C4-2B (cell line): ENCODE measurements around the gene CATSPER3.

Experiments used
- H3K27ac ChIP-seq: fragments of 450-650 bp; 2 replicates; pipeline ENCODE4 v1.5.1; 2017
- CTCF ChIP-seq: fragments of 450-650 bp; conservative IDR thresholded peaks from 2 replicates; pipeline ENCODE4 v1.5.1; 2017; ENCODE audit warnings: mild to moderate bottlenecking
- ZFX ChIP-seq: fragments of 450-650 bp; IDR thresholded peaks from 2 replicates; pipeline ENCODE4 v1.6.1; 2017

CATSPER3 gene

DNA sequence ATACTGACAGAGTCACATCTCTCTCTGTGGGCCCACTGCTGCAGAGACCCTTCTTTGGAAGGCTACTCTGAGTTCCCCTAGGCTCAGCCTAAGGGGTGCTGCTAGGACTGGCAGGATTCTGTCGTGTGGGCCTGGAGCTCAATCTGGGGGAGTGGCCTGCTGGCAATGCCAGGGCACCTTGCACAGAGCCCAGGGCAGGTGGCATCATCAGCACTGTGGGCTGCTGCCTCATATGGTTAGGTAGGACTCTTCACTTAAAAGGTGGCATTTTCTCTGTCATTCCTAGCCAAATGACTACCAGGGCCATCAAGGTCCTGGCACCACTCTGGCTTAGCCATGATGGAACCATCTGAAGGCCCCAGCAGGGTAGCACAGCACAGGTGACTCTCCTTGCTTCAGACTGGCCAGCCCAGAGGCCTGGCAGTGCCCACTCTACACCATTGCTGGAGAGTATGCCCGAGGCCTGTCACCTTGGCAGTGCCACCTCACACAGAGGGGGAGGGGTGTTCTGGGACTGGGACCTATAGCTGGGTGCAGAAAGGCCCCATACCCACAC, 44.4 kb downstream of the CATSPER3 start:
- no peak overlapping the region for H3K27ac ChIP-seq
- no peak for TF ChIP-seq CTCF
- no peak for TF ChIP-seq ZFX

DNA sequence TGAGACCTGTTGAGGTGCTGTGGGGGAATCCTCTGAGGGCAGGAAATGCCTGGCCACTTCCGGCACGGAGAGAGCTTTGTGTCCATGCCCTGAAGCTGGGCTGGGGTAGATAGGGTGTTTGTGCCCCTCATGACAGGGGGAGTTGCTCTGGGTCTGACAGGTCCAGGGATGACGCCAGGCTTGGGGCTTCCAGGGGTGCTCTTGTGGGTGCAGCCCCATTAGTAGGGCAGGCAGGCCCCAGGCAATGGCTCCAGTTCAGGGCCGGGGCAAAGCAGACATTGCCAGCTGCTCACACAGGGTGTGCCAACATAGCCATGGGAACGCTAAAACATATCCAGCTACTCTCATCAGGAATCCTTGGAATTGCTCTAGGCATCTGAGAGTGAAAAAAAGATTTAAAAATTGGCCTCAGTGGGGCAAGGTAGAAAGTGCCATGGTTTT, 45.3 kb downstream of the CATSPER3 start:
- TF ChIP-seq ZFX (no peak), CTCF (no peak)
- no peak overlapping the region; the same call in 1 of the 2 replicates for H3K27ac ChIP-seq

DNA sequence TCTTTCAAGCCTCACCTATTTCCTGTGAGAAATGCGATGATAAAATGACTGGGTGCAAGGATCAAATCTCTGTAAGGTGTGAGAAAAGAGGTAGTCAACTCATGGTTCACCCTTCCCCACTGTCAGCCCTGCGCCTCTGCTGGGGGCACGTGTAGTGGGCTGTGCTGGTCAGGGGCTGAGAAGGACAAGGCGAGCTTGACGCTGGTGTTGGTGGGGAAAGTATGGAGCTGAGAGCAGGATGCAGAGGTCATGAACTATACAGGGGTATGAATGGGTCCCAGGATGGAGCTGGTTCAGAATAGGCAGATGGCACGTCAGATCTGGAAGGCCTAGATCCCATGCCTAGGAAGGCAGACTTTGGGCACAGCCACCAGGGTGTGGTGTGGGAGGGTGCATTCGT, 45.7 kb downstream of the CATSPER3 start:
- no peak for TF ChIP-seq CTCF
- no peak for TF ChIP-seq ZFX
- peak overlapping the region; percentile 50 for H3K27ac ChIP-seq

- peak overlapping the region; percentile 50 for H3K27ac ChIP-seq
- TF ChIP-seq CTCF (no peak), ZFX (no peak)
Measured at GRCh38 chr5:135013947-135014570, 46.4 kb downstream of the CATSPER3 start.

GRCh38 chr5:135015942-135016341, 48.2 kb downstream of the CATSPER3 start:
- TF ChIP-seq ZFX (no peak), CTCF (no peak)
- H3K27ac ChIP-seq: no peak overlapping the region

DNA sequence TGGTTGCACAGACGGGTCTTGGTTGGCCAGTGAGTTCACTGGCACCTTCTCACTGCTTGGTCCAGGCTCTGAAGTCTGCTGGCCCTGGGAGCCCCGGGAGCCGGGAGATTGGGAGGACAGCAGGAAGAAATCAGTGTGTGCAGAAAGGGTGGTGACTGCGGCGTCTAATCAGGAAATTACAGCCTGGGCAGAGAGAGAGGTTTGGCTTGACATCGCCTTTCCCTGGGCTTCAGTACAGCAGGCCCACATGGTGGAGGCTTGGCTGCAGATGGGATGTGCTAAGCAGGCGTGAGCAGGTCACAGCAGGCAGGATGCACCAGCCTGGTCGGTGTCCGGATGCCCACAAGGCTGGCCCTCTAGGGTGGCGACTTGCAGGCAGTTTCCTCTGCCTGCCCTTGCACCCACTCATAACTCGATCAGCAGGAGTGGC, 49.2 kb downstream of the CATSPER3 start:
- TF ChIP-seq ZFX (no peak), CTCF (no peak)
- no peak overlapping the region for H3K27ac ChIP-seq

DNA sequence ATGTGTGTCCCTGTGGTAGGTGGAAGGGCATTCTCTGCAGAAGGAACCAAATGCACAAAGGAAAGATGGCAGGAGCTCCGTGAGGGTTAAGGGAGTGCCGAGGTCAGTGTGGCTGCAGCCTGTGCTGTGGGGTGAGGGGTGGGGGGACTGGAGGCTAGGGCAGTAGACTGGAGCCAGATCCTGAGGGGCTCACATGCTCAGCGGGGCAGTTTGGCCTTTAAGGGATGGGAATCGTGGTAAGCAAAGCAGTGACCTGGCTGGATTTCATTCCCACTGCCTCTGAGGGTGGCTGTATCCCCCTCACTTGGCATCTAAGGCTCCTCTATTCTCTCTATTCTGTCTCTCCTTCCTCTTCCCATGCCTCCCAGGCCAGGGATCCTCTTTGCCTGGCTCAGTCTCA, 50.8 kb downstream of the CATSPER3 start:
- no peak overlapping the region for H3K27ac ChIP-seq
- TF ChIP-seq ZFX: no peak
- TF ChIP-seq CTCF: no peak
